DMS53 treated with DMSO at 0.1 percent for 48 hours (cell line): ENCODE measurements around the gene STRIP2.
A peak's percentile ranks its signal among the peaks of the same experiment; 100 is the strongest.
"Not testable (repeated sequence)": the region's sequence is repeated elsewhere in the genome, so short reads cannot be mapped to it uniquely, and the experiment has no call there.

Experiments
- DNase-seq: peaks from one replicate; lab custom pipeline; 2025; ENCODE audit not compliant: unreplicated experiment; lab: John Stamatoyannopoulos, UW

The STRIP2 gene

GRCh38 chr7:129433847-129434674 is at the start of gene STRIP2:
Gene STRIP2 (plus strand): TSS chr7:129434432. CDS start chr7:129434473, 41 bp downstream.
- peak; percentile 89 for DNase-seq

GRCh38 chr7:129385116-129385515 is 49.1 kb upstream of the STRIP2 start:
- no peak for DNase-seq

GRCh38 chr7:129385598-129385997 is 48.6 kb upstream of the STRIP2 start:
- no peak for DNase-seq

DNA sequence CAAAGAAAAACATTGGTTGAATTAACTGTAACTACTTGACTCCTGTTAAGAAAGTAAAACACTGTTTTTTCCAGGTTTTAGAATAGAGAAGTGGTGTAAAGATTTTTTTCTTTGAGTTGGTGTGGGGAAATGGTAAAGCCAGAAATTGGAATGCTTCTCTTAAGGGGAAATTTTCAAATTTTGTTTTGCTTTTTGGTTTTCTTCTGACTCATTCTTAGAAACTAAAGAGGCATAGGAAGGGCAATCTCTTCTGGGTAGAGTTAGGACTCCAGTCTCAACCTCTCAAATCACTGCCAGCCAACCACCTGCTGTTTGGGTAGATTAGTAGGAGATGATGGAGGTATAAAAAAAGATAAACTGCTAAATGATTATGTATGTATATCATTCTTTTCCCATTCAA is 47.7 kb upstream of the STRIP2 start:
- DNase-seq, result no peak

GRCh38 chr7:129387537-129387936 is 46.7 kb upstream of the STRIP2 start:
- no peak for DNase-seq

DNA sequence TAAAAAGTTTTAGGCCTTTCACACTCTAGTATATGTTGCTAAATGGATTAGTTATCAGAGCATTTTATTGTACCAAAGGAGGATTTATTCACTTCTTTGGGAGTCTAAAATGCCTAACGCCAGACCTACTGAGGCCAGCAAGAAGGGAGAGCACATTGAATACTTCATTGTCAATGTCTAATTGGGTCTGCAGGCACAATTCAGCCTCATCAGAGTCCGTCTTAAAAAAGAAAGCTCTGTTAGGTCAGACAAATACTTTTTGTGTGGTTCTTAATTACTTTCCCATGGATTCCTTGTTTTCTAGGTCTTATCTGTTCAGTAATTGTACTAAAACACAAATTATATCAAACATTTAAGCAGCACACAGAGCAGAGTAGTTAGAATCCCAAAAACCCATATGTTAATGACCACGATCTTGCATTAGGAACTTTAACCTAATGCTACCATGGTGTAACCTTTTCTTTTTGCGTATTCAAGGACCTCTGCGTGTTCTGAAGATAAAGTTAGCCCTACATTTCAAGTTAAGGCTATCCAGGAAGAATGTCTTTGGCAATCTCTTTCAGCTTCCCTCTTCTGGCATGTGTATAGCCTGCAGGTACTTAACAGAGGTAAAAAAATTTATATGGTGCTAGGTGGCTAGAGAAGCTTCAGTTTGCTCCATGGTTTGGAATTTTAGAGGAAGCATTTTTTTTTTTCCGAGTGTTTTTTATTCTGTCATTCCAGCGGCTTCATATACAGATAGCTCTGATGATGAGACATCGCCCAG is 45.7 kb upstream of the STRIP2 start:
- no peak for DNase-seq

GRCh38 chr7:129389829-129390228 is 44.4 kb upstream of the STRIP2 start:
- no peak for DNase-seq

- DNase-seq, result no peak
These were observed 43.9 kb upstream of the STRIP2 start for GRCh38 chr7:129390314-129390713.

GRCh38 chr7:129391546-129392171 is 42.6 kb upstream of the STRIP2 start:
- no peak for DNase-seq

- no peak for DNase-seq
These were observed 41.0 kb upstream of the STRIP2 start for GRCh38 chr7:129393255-129393654.

DNA sequence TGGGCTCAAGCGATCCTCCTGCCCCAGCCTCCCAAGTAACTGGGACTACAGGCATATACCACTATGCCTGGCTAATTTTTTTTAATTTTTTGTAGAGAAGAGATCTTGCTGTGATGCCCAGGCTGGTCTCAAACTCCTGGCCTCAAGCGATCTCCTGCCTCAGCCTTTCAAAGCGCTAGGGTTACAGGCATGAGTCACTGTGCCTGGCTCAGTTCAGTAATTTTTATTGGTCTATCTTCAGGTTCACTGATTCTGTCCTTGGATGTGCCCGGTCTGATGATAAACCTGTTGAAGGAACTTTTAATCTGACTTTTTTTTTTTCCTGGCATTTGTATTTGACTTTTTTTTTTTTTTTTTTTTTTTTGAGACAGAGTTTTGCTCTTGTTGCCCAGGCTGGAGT is 40.1 kb upstream of the STRIP2 start:
- DNase-seq, result no peak

DNA sequence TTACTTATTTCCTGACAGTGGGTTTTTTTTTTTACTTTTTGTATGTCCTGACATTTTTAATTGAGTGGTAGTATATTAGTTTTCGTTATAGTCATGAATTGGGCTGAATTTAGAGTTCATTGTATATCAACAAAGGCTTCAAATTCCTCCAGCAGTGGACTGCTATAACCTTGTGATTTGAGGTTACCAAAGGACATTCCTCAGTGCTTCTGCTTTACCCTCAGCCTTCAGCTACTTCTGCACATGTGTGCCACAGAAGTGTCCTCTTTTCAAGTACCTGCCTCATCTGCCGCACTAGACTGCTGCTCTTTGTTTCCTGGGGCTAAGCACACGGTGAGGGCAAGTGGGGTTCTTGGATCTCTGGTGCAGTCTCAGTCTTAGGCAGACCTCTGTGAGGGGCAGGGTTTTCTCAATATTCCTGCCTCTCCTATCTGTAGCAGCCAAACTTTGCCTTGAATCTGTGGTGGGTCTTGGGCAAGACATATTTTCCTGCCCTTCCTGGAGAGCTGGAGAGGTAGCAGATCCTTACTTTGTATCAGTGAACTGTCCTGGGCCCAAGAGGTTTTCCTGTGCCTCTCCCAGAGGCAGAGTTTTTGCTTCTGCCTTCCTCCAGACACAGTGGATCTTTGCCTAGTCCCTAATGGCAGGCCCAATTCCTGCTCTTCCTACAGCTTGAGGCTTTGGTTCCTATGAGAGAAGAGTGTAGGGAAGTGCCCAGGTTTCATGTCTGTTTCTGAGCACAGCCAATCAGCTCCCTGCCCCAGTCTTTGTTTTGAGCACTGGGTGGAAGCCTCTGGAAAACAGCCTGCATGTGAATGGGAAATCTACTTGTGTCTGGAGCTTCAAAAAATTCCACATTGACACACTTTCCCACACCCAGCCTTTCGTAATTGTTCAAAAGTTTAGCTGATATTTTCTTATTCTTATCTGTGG is 39.0 kb upstream of the STRIP2 start:
- DNase-seq, result no peak

- DNase-seq, result peak; percentile 50
These were observed 32.8 kb upstream of the STRIP2 start for GRCh38 chr7:129401228-129401966.

DNA sequence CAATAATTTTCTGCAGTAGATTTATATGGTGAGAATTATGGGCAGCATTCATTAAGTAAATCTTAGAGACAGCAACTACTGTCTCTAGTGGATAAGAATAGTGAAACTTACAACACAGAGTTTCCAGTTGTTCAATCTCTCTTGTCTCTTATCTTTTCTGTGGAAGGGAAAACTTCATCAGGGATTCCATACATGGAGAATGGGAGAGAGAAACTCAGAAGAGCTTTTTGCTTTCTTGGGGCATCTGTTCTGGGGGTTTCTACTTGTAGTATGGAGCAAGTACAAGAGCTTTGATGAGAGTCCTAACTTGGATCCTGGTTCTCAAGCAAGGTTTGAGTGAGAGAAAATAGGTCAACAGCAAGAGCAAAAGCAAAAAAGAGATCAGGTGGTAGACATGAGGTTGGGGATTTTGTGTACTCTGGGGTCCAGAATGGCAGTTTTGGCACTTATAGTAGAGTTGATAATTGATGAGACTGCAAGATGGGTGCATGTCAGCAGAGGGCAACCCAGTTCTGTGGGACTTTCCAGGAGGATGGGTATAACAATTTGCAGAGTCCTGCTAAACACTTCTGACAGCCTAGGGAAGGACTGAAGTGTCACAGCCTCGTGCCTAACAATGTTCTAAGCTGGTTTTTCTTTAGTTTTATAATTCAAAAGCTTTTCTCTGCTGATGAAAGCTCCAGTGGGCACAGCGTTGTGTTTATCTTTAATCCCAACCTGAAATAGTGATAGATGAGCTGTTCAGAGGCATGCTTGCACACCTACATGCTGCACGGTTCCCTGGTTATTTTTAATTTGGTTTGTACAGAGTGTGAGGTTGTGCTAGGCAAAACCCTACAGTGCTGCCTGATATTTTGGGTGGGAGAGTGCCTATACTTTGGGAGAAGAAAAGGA is 32.0 kb upstream of the STRIP2 start:
- DNase-seq, result no peak

GRCh38 chr7:129405527-129405926 is 28.7 kb upstream of the STRIP2 start:
- DNase-seq, result no peak

DNA sequence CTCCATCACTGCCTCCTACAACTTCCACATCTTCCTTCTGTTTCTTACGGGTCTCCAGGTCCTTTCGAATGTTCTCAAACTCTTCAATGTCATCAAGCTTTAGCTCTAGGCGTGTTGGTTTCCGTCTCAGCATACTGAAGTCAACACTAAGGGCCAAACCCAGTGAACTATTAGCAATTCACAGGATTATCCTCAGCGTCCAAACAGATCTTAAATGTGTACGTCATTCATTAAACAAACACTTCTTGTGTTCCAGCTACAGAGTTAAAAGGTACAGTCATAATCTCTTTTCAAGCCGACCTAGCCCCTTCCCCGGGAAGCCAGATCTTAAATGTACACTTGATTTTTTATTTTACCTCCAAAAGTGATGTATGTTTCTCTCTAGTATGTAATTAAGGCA is 24.0 kb upstream of the STRIP2 start:
- not testable (repeated sequence) for DNase-seq

DNA sequence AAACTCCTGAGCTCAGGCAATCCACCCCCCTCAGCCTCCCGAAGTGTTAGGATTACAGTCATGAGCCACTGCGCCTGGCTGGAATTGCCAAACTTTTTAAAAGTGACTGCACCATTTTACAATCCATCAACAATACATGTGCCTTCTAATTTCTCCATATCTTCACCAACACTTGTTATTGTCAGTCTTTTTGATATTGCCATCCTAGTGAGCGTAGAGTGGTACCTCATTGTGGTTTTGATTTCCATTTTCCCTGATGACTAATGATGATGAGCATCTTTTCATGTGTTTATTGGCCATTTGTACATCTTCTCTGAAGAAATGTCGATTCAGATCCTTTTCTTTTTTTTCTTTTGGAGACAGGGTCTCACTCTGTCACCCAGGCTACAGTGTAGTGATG is 21.7 kb upstream of the STRIP2 start:
- DNase-seq, result no peak

DNA sequence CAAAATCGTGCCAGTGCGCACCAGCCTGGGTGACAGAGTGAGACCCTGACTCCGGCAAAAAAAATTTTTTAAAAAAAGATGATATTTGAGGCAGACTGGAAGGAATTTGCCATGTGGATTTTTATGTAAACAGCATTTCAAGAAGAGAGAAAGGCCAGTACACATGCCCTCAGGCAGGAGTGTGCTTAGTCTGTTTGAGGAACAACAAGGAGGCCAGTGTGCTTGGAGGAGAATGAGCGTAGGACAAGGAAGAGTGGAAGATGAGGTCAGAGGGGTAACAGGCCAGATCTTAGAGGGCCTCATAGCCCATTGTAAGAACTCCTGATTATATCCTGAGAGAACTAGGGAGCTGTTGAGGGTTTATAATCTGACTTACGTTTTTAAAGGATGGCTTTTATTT is 17.2 kb upstream of the STRIP2 start:
- DNase-seq, result no peak

GRCh38 chr7:129421717-129422250 is 12.4 kb upstream of the STRIP2 start:
- DNase-seq, result no peak
